Activated naive CD4-positive, alpha-beta T cell treated with Interleukin-2 at 50 U/mL for 16 hours (primary cell): Measurements from ENCODE around the gene CDK4.

ENCODE experiments used
- DNase-seq: peaks from one replicate; pipeline ENCODE4 v3.0.0-alpha.2; 2020

CDK4 gene

GRCh38 chr12:57755194-57755453 is 3.0 kb upstream of the CDK4 start:
- DNase-seq, result no peak

GRCh38 chr12:57754411-57755193 is 2.5 kb upstream of the CDK4 start, which contains the start of gene MARCHF9:
MARCHF9 (plus strand) TSS chr12:57755103; CDS start chr12:57755529, 426 bp downstream.
- peak; percentile 86 for DNase-seq

- no peak for DNase-seq
Measured at GRCh38 chr12:57753756-57754337, 1.7 kb upstream of the CDK4 start.

GRCh38 chr12:57752668-57753000 is 524 bp upstream of the CDK4 start:
- DNase-seq, result no peak

GRCh38 chr12:57751432-57751787 is 700 bp downstream of the CDK4 start:
- DNase-seq, result no peak

GRCh38 chr12:57750561-57751431 is 1.3 kb downstream of the CDK4 start:
- DNase-seq, result no peak

GRCh38 chr12:57749061-57749460 is 3.0 kb downstream of the CDK4 start:
- DNase-seq, result no peak

GRCh38 chr12:57746025-57746424 is 6.1 kb downstream of the CDK4 start:
- DNase-seq, result no peak

GRCh38 chr12:57745485-57745881 is 6.6 kb downstream of the CDK4 start:
- DNase-seq, result no peak

GRCh38 chr12:57744777-57745484 is 7.2 kb downstream of the CDK4 start, which contains the start of gene TSPAN31:
TSPAN31 (plus strand) TSS chr12:57745039; CDS start chr12:57745155, 116 bp downstream.
- peak; percentile 94 for DNase-seq

- DNase-seq, result peak; percentile 71
Measured at GRCh38 chr12:57744194-57744776, 7.8 kb downstream of the CDK4 start.

- no peak for DNase-seq
Measured at GRCh38 chr12:57743769-57744168, 8.3 kb downstream of the CDK4 start.

- DNase-seq, result peak; percentile 80
Measured at GRCh38 chr12:57741844-57742738, 10.0 kb downstream of the CDK4 start.

GRCh38 chr12:57741413-57741789 is 10.7 kb downstream of the CDK4 start:
- no peak for DNase-seq

GRCh38 chr12:57740656-57741412 is 11.3 kb downstream of the CDK4 start:
- peak; percentile 77 for DNase-seq

GRCh38 chr12:57739914-57740538 is 12.1 kb downstream of the CDK4 start:
- no peak for DNase-seq

- DNase-seq, result no peak
Measured at GRCh38 chr12:57739387-57739786, 12.7 kb downstream of the CDK4 start.

GRCh38 chr12:57738661-57739237 is 13.4 kb downstream of the CDK4 start, which contains the start of gene AGAP2:
AGAP2 (minus strand) TSS chr12:57738742; CDS start chr12:57738246, 496 bp downstream.
- no peak for DNase-seq

GRCh38 chr12:57737467-57738460 is 14.3 kb downstream of the CDK4 start:
- no peak for DNase-seq
